Middle frontal gyrus (tissue), 1 donor: Measurements from ENCODE around the gene WDR37.

ENCODE experiments used
- DNase-seq: peaks from one replicate; pipeline ENCODE4 v3.0.0-alpha.2; 2015; ENCODE audit warnings: low spot score; ENCODE audit errors: extremely low spot score

WDR37 gene

GRCh38 chr10:1168763-1169162 lies 112.6 kb downstream of the WDR37 start:
- no peak for DNase-seq

DNA sequence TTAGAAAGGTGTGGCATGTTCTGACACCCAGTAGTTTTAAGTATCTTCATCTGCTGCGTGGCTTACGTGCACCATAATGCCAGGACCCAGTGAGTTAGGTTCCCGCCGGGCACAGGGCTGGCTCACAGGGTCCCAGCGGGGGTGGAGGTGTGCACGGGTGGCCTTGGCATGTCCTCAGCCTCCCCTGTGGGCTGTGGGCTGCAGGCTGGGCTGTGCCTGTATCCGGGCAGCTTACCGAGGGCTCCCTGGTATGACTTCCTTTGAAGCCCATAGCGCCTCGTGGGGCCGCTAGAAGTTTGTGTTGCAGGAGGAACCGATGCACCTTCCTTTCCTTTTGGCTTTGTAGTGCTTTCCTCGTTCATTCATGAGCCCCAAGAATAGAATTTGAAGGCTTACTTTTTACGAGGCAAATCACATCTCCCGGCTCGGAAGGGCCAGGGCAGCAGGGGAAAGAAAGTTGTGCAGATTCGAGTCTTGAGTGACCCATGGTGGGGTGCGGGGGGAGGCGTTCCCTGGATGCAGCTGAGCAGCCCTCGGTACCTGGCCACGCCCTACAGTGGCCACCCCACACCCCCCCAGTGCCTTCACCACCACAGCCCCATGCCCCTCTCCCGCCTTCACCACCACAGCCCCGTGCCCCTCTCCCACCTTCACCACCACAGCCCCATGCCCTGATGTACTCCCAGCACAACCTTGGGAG lies 113.2 kb downstream of the WDR37 start:
- no peak for DNase-seq

DNA sequence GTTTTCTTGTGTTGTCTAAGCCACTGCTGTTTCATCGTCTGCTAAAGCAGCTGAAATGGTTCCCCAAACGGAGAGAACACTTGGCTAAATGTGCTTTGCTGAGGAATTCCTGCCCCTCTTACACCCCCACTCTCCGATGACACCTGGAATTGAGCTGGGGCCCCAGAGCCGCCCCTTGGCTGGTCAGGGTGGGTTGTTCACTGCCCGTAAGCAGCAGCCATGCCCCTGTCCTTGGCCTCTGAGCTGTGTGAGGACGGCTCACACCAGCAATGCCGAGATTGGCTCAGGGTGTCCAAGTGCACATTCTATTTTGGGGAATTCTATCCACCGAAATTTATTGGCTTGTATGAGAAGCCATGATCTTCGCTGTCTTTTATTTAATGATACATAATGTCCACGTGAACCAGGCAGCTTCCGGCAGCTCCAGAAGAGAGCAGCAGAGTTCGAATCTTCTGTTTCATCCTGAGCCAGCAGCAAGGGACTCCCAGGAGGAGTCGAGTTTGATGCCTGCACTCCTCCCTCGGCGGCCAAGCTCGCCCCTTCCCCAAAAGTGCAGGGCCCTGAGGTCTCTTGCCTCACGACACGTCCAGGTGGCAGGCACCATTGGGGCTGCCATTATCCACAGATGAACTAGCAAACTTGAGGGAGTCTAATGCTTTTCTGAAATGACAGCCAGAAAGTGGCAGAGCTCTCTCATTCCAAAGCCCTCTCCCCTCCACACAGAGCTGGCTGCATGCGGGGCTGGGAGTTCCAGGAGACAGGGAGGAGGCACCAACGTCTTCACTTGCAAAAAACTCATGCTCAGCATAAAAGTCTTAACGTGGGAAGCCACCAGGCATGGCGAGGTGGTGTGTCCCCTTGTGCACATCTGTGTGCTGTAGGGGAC lies 114.0 kb downstream of the WDR37 start:
- no peak for DNase-seq

- no peak for DNase-seq
These were observed 114.6 kb downstream of the WDR37 start for GRCh38 chr10:1170867-1171180.

GRCh38 chr10:1171182-1171581 lies 115.0 kb downstream of the WDR37 start:
- no peak for DNase-seq

DNA sequence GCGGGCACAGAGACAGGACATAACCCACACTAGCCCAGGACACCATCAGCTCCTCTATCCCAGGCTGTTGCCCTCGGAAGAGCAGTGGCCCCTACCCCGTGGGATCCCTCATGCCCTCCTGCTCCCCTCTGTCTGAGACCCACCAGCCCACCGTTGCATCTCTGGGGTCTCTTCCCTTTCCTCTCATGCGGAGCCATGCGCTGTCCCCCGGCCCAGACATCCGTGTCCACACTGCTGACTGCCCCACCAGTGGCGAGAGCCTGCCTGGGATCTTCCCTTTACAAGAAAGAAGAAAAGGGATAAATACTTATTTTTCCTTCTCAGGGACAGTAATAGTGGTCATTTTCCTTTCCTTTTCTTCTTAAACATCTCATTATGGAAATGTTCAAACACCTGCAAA lies 115.4 kb downstream of the WDR37 start:
- DNase-seq: no peak

DNA sequence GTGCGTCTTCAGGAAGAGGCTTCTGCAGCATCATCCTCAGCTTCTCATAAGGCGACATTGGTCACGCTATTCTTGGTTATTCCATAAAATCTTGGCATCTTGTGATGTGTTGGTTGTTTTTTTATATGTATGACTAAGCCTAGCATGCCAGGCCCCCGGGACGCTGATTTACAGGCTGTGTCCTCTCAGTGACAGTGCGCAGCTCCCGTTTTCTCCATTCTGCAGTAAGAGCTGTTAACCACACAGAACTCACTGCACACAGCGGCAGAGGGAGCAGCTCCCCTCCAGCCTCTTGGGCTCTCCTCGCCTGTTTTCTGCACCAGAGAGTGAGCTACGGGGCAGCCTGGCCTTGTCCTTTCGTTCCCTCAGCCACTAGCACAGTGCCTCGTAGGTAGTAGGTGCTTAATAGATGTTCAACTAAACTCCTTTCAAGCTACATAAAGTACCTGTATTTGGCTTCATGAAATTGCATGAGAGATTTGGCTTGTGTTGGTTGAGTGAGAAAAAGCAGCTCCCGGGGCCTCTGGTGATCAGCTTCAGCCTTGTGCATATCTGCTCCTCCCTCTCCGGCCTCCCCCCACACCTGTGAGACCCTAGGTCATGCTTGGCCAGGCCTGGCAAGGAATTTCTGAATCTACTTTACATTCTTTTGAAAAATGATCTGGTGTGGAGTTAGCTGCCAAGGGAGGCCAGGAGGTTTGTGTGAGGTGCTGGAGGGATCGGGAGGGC lies 116.2 kb downstream of the WDR37 start:
- DNase-seq: no peak

GRCh38 chr10:1173091-1173490 lies 116.9 kb downstream of the WDR37 start:
- DNase-seq: no peak

- DNase-seq: no peak
These were observed 117.8 kb downstream of the WDR37 start for GRCh38 chr10:1174022-1174421.

DNA sequence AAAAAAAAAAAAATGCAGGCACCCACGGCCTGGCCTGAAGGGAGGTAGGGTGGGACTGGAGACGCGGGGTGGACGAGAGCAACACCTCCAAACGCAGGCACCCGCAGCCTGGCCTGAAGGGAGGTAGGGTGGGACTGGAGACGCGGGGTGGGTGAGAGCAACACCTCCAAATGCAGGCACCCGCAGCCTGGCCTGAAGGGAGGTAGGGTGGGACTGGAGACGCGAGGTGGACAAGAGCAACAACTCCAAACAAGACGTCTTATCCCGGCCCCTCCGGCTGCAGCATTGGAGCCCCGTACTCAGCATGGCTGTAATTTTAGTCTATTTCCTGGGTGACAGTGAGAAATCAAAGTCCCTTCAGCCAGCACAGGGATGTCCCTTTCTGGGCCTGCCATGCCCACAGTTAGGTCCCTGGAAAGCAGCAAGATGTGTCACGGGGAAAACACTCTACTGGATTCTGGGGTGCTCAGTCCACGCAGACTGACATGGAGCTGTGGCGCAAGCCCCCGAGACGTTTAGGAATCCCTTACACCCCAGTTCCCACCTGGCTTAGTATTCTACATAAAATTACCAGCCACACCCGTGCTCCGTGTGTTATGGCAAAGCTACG lies 119.9 kb downstream of the WDR37 start:
- DNase-seq: no peak

- DNase-seq: no peak
These were observed 121.8 kb downstream of the WDR37 start for GRCh38 chr10:1177936-1178335.

DNA sequence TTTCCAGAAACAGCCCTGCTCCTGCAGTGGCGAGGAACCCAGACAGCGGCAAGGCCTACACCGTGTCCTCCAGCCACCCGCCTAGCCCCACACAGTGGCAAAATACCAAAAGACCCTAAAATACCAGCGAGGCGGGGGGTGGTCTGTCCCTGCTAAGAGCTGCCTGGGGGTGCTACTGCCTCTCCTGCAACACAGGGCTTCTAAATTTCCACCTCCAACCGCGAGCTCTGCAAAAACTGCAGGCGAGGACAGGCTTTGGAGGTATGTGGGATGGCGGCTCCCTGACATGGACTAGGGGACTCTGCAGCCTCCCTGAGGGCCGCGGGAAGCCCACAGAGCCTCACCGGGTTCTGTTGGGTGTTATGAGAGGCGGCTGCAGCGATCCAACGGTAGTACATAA lies 122.3 kb downstream of the WDR37 start:
- no peak for DNase-seq

GRCh38 chr10:1179346-1180070 lies 123.3 kb downstream of the WDR37 start:
- no peak for DNase-seq

GRCh38 chr10:1180071-1180730 lies 124.0 kb downstream of the WDR37 start:
- DNase-seq: no peak

DNA sequence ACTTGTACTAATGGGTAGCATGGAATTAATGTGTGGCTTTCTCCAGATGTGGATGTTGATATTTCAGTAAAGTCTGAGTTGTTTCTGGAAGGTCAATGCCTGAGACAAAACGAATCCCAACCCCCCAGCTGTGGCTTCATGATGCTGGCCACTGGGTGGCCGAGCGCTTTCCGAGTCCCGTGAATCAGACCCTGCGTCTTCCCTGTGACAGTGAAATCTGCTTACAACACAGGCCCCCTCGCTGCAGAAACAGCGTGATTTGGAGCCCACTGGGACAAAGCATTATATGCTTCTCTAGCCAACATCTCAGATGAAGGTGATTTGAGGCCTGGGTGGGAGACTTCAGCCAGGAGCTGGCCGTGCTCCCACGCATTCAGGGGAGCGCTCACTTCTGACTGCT lies 124.7 kb downstream of the WDR37 start:
- no peak for DNase-seq
